Left cardiac atrium (tissue), 4 donors: ENCODE data around the gene FKRP. TPM values are rescaled to one million over a fixed set of nuclear protein-coding genes. Genes with fewer than 3 reads are reported as not detected.
"Not testable (repeated sequence)": the region's sequence is repeated elsewhere in the genome, so short reads cannot be mapped to it uniquely, and the experiment has no call there.

Experiments used
- ATAC-seq, 2 donors: fragments of 200-7000 bp; cut with Tn5 transposase; one replicate each; pipeline ENCODE4 v1.9.1; 2020; ENCODE audit warnings: mild to moderate bottlenecking in 2 of 2, moderate library complexity in 2 of 2
- DNase-seq: peaks from one replicate; pipeline ENCODE4 v3.0.0-alpha.2; 2020
- intact Hi-C, 2 donors: fragments of 100-400 bp; cut with DNase I; formaldehyde crosslinking; loops; one replicate each; pipeline versions ENCODE4 v1.14.1 to v1.15.1; 2022 to 2023
- microRNA-seq, 2 donors: library from miRNA; unstranded; fragments of <30 nt; microRNA quantifications; one replicate each; pipeline ENCODE4 v1.2.0, GENCODE V29; 2020
- total RNA-seq, 2 donors: library from RNA; stranded (reverse); fragmentation: NEBNext Ultra II Directional; extraction: Animal tissue kit (Norgen Biotek cat#: 25700); gene quantifications; one replicate each; pipeline ENCODE4 v1.2.1, GENCODE V29; 2021
- donor health status: DM: no; HTN: yes; CAD: no.
- donor health status: DM: no; HTN: yes; CAD: no; lungs with severe emphysema.
- donor health status: DM: yes; HTN: yes; CAD: no.
- donor health status: Dilated cardiomyopathy.

FKRP gene
- total RNA-seq, 2 donors from 2014 or later: 12.4 to 17.3 TPM

DNA sequence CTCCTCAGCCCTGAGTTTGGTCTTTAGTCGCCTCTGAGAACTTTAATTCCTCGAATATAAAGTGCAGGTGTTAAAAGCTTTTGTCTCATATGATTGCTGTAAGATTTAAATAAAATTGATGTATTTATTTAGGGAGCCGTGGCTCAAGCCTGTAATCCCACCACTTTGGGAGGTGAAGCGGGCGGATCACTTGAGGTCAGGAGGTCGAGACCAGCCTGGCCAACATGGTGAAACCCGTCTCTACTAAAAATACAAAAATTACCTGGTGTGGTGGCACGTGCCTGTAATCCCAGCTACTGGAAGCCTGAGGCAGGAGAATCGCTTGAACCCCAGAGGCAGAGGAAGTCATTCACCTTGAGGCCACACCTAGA, 43.1 kb downstream of the FKRP start:
- no peak for ATAC-seq
- DNase-seq: no peak
- intact Hi-C loops: no loop called here

DNA sequence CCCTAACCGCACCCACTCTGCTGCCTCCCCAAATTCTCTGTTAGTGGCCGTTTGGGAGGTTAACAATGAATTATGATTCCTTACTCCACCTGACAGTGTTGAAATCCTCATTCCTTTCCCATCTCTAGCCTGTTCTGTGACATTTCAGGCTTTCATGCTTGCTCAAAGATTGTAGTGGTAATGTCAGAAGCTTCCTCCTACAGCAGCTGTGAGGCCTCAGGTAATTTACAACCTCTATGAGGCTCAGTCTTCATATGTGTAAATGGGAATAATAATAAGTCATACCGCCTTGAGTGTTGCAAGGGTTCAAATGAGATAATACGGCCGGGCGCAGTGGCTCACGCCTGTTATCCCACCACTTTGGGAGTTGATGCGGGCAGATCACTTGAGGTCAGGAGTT, 43.5 kb downstream of the FKRP start:
- ATAC-seq (no peak), DNase-seq (no peak)
- intact Hi-C loops: no loop called here

DNA sequence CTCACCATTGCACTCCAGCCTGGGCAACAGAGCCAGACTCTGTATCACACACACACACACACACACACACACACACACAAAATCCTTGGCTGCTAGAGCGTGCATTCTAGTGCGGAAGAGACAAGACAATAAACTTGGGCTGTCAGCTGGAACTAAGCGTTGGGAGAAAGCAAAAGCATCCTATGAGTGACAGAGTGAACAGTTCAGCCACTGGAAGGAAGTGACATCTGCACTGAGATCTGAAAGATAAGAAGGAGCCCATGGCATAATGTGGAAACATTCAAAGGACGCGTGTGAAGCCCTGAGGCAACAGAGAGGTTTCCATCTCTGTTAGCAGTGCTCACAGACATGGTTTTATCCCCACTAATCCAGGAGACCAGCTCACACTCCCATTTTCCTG, 46.1 kb downstream of the FKRP start:
- ATAC-seq (no peak), DNase-seq (no peak)
- intact Hi-C loops: no loop called here

DNA sequence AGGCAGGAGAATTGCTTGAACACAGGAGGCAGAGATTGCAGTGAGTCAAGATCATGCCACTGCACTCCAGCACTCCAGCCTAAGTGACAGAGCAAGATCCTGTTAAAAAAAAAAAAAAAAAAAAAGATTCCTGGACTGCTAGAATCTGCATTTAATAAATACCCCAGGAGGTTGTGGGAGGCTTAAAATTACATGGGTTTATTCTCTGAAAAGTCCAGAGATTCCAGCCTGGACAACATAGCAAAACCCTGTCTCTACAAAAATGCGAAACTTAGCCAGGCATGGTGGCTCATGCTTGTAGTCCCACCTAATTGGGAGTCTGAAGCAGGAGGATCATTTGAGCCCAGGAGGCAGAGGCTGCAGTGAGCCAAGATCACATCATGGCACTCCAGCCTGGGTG, 52.0 kb downstream of the FKRP start:
- no peak for DNase-seq
- intact Hi-C loops: no loop called here
- ATAC-seq: no peak

DNA sequence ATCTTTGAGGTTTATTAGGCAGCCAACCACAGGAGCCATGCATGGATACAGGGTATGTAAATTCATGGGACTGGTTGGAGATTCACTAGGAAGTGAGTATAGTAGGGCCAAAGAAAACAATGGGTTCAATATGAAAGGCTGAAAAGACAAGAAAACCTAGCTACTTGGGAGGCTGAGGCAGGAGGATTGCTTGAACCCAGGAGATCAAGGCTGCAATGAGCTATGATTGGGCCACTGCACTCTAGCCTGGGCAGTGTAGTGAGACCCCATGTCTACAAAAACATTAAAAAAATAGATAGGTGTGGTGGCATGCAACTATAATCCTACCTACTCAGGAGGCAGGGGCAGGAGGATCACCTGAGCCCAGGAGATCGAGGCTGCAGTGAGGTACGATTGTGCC, 52.9 kb downstream of the FKRP start:
- intact Hi-C loops: no loop called here
- no peak for DNase-seq
- no peak for ATAC-seq

DNA sequence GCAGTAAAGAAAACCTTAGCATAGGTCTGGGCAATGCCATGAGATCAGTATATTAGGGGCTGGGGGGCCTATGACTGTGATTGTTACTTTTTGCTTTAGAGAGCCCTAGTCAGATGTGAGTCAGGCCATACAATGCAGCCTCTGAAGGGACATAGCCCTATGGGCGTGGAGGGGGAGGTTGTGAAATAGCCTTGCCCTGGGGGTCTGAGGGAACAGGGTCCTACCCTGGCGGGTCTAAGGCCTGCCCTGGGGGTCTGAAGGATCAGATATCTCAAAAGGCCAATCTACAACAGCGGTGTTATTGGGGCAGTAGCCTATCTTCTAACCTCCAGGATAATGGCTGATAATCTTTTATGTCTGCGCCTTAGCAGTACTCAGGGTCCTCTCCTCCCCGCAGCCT, 56.3 kb downstream of the FKRP start:
- ATAC-seq (no peak), DNase-seq (no peak)
- intact Hi-C loops: no loop called here

DNA sequence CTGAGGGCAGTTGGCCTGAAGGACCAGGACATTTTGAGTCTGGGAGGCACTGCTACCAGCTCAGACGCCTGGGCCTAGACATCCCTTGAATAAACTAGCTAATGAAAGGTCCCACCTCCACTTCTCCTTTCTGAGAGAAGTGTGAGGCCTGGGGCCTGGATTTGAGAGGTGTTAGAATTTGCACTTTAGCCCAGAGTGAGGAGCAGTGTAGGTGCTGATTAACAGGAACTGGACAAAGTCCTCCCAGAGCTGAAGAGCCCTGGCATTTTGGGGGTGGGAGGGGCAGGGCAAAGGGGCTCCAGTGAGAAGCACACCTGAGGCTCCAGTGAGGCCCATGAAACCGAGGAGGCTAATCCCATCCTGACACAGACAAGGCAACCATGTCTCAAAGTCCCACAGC, 57.7 kb downstream of the FKRP start:
- DNase-seq (no peak), ATAC-seq (peak in 1 of 2 donors; percentile 43)
- intact Hi-C loops: no loop called here

DNA sequence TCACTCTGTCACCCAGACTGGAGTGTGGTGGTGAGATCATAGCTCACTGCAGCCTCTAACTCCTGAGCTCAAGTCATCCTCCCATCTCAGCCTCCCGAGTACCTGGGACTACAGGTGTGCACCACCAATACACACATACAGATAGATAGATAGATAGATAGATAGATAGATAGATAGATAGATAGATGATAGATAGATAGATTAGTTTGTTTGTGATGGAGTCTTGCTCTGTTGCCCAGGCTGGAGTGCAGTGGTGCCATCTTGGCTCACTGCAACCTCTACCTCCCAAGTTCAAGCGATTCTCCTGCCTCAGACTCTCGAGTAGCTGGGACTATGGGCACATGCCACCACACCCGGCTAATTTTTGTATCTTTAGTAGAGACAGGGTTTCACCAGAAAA, 58.6 kb downstream of the FKRP start:
- DNase-seq, intact Hi-C loops, ATAC-seq: not testable (repeated sequence)

DNA sequence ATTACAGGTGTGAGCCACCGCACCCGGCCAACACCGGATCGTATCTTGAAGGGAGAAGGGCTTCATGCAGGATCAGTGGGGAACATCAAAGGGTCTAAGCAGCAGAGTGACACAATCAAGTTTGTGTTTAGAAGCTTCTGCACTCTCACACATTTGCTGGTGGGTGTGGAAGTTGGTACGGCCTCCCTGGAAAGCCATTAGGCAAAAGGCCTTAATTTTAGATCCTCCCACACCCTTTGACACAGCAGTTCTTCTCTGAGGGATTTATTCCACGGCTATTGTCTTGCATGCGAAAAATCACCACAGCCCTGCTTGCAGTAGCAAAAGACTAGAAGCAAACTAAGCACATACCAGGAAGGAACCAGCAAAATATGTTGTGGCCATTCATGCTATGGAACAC, 60.8 kb downstream of the FKRP start:
- DNase-seq: no peak
- ATAC-seq: peak in 1 of 2 donors; percentile 63
- intact Hi-C loops: no loop called here

Small RNAs within 50 kb of the gene (microRNA-seq; reads per million reads assigned to microRNA genes)
- gene MIR320E: 1.4 reads per million in 2 donors

Other genes starting within 250 kb of the FKRP start
- 100 to 1,000 TPM; 229 to 241 TPM for gene CALM3, start 144.7 kb upstream of the FKRP start, total RNA-seq
- 10 to 100 TPM in 1 of 2 donors, 1 to 10 TPM in 1; 5.5 to 14.8 TPM for gene PTGIR, start 121.0 kb upstream of the FKRP start, total RNA-seq
- 1 to 10 TPM in 1 of 2 donors, not detected in 1; 5.2 TPM for gene GNG8, start 109.9 kb upstream of the FKRP start, total RNA-seq
- 10 to 100 TPM; 15.1 to 15.4 TPM for gene DACT3, start 84.9 kb upstream of the FKRP start, total RNA-seq
- 10 to 100 TPM; 14.9 to 18.0 TPM for gene PRKD2, start 28.9 kb upstream of the FKRP start, total RNA-seq
- gene STRN4, start 393 bp downstream of the FKRP start, total RNA-seq: 10 to 100 TPM; 37.2 to 61.9 TPM
- 10 to 100 TPM; 34.3 to 40.8 TPM for gene SLC1A5, start 42.5 kb downstream of the FKRP start, total RNA-seq
- 100 to 1,000 TPM; 109 to 110 TPM for gene AP2S1, start 104.8 kb downstream of the FKRP start, total RNA-seq
- gene ARHGAP35, start 114.9 kb downstream of the FKRP start, total RNA-seq: 10 to 100 TPM; 68.2 to 68.5 TPM